Neural progenitor cell (in vitro differentiated cells): ENCODE data around the gene FOXO6. TPM values are rescaled to one million over a fixed set of nuclear protein-coding genes. Genes with fewer than 3 reads are reported as not detected.
"Not testable (repeated sequence)": the region's sequence is repeated elsewhere in the genome, so short reads cannot be mapped to it uniquely, and the experiment has no call there.

Source experiments
- DNase-seq: peaks from one replicate; pipeline ENCODE4 v3.0.0-alpha.2; 2016; ENCODE audit warnings: low spot score
- H2AFZ ChIP-seq: fragments of 200-600 bp; sonication (generic); replicated peaks from 2 replicates; pipeline ENCODE4 v1.6.1; 2016; ENCODE audit warnings: antibody characterized with exemption
- H3F3A ChIP-seq: fragments of 200-600 bp; sonication (generic); 2 replicates; pipeline ENCODE4 v1.6.1; 2016; ENCODE audit warnings: antibody characterized with exemption, low read depth
- H3K27ac ChIP-seq: fragments of 200-600 bp; sonication (generic); 2 replicates; pipeline ENCODE4 v1.5.1; 2016; ENCODE audit warnings: mild to moderate bottlenecking
- H3K27me3 ChIP-seq: fragments of 200-600 bp; sonication (generic); 2 replicates; pipeline ENCODE4 v1.6.1; 2016; ENCODE audit warnings: mild to moderate bottlenecking, moderate library complexity
- H3K36me3 ChIP-seq: fragments of 200-600 bp; sonication (generic); 2 replicates; pipeline ENCODE4 v1.5.1; 2016
- H3K4me1 ChIP-seq: fragments of 200-600 bp; sonication (generic); 2 replicates; pipeline ENCODE4 v1.6.1; 2016; ENCODE audit warnings: mixed run types
- H3K4me2 ChIP-seq: fragments of 200-600 bp; sonication (generic); 2 replicates; pipeline ENCODE4 v1.6.1; 2016
- H3K4me3 ChIP-seq: fragments of 200-600 bp; sonication (generic); 2 replicates; pipeline ENCODE4 v1.5.1; 2016
- H3K79me2 ChIP-seq: fragments of 200-600 bp; sonication (generic); 2 replicates; pipeline ENCODE4 v1.6.1; 2016; ENCODE audit warnings: low read depth
- H3K9ac ChIP-seq: fragments of 200-600 bp; sonication (generic); 2 replicates; pipeline ENCODE4 v1.6.1; 2016
- H3K9me3 ChIP-seq: fragments of 200-600 bp; sonication (generic); 2 replicates; pipeline ENCODE4 v1.5.1; 2016; ENCODE audit warnings: low read depth
- H4K20me1 ChIP-seq: fragments of 200-600 bp; sonication (generic); 2 replicates; pipeline ENCODE4 v1.6.1; 2016; ENCODE audit warnings: low read depth
- H3K27ac Mint-ChIP-seq: 3 replicates; pipeline ENCODE4 v1.8.0; 2021; ENCODE audit warnings: mixed read lengths
- H3K27me3 Mint-ChIP-seq: 2 replicates; pipeline ENCODE4 v1.8.0; 2022; ENCODE audit warnings: low read depth, mild to moderate bottlenecking, inconsistent platforms, moderate library complexity, mixed read lengths; ENCODE audit not compliant: insufficient read depth
- H3K36me3 Mint-ChIP-seq: 3 replicates; pipeline ENCODE4 v1.8.0; 2021; ENCODE audit warnings: mixed read lengths
- H3K4me1 Mint-ChIP-seq: 3 replicates; pipeline ENCODE4 v1.8.0; 2021; ENCODE audit warnings: mixed read lengths
- H3K4me3 Mint-ChIP-seq: 3 replicates; pipeline ENCODE4 v1.8.0; 2021; ENCODE audit warnings: mild to moderate bottlenecking, moderate library complexity, mixed read lengths
- H3K9me3 Mint-ChIP-seq: 3 replicates; pipeline ENCODE4 v1.8.0; 2020; ENCODE audit warnings: mixed read lengths
- EZH2 ChIP-seq: fragments of 200-600 bp; sonication (generic); IDR thresholded peaks from 2 replicates; pipeline ENCODE4 v1.6.1; 2017; ENCODE audit warnings: antibody characterized with exemption, mild to moderate bottlenecking, moderate library complexity
- EZH2phosphoT487 ChIP-seq: fragments of 200-600 bp; sonication (generic); IDR thresholded peaks from 2 replicates; pipeline ENCODE4 v1.6.1; 2017; ENCODE audit warnings: antibody characterized with exemption
- total RNA-seq: library from RNA; depleted of rRNA; stranded (reverse); fragments of >200 nt; gene quantifications from 2 replicates; pipeline ENCODE4 v1.2.3, GENCODE V29; 2015; ENCODE audit warnings: low replicate concordance
- TF ChIP-seq, protein P1 (sequence below): fragments of 200-600 bp; sonication (generic); IDR thresholded peaks from 2 replicates; pipeline ENCODE4 v1.5.1; 2017; ENCODE audit warnings: antibody characterized with exemption, mild to moderate bottlenecking

Gene FOXO6
- total RNA-seq, 1 donor from 2014 or later = not detected

DNA sequence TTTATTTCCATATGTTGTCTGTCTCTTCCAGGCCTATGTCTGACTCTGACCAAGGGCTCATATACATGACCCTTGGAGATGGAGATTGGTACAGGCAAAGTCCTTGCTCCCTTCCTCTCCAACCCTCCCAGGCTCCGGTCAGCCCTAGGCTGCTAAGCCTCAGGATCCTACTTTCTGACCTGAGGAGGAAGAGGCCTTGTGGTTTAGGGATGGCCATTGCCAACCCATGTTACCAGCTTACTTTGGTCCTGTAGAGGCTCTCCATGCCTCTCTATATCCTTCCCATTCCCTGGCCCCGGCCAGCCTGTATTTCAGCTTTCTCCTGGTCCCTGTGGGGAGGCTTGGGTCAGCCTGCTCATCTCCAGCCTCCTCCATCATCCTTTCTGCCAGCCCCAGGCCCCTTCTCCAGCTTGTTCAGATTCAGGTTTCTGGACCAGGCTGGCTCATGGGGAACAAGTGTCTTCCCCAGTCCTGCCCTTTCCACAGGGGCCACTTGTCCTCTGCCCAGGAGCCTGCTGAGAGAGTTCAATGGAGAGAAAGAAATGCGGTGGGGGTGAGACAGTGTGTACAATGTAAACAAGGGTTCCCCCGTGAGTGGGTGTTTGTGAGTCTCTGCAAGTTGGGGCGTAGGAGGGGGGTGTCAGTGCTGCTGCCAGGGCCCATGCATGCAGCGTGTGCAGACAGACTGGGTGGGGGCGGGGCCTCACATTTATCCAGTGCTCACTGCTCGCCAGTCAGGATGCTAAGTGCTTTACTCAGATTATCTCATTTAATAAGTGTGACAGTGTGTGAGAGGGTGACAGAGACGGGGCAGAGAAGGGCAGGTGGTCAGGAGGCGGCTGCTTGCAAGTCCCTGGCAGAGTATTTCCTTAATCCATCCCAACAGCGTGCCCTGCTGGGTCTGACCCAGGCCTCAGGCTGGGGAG lies 31.3 kb upstream of the FOXO6 start:
- Histone ChIP-seq H3K36me3 (no peaks in the 10 kb centered on the region), H2AFZ (no peak overlapping the region), H3K9ac (no peak overlapping the region), H3K27me3 (no peaks in the 10 kb centered on the region), H3F3A (peaks cover 24% of the 10 kb centered on the region), H3K4me1 (peaks cover 15% of the 10 kb centered on the region), H3K4me2 (peak overlapping the region; percentile 30), H3K27ac (no peak overlapping the region), H3K79me2 (no peaks in the 10 kb centered on the region), H4K20me1 (no peaks in the 10 kb centered on the region), H3K9me3 (no peaks in the 10 kb centered on the region), H3K4me3 (no peak overlapping the region)
- TF ChIP-seq EZH2phosphoT487 (no peak), EZH2 (no peak)
- TF ChIP-seq, protein P1, sequence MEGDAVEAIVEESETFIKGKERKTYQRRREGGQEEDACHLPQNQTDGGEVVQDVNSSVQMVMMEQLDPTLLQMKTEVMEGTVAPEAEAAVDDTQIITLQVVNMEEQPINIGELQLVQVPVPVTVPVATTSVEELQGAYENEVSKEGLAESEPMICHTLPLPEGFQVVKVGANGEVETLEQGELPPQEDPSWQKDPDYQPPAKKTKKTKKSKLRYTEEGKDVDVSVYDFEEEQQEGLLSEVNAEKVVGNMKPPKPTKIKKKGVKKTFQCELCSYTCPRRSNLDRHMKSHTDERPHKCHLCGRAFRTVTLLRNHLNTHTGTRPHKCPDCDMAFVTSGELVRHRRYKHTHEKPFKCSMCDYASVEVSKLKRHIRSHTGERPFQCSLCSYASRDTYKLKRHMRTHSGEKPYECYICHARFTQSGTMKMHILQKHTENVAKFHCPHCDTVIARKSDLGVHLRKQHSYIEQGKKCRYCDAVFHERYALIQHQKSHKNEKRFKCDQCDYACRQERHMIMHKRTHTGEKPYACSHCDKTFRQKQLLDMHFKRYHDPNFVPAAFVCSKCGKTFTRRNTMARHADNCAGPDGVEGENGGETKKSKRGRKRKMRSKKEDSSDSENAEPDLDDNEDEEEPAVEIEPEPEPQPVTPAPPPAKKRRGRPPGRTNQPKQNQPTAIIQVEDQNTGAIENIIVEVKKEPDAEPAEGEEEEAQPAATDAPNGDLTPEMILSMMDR = no peak
- Mint-ChIP-seq H3K4me1 (peaks cover 23% of the 10 kb centered on the region), H3K9me3 (no peaks in the 10 kb centered on the region), H3K27ac (peak overlapping the region; percentile 72), H3K36me3 (no peaks in the 10 kb centered on the region), H3K27me3 (no peaks in the 10 kb centered on the region), H3K4me3 (no peak overlapping the region)
- no peak for DNase-seq

GRCh38 chr1:41330588-41331545 lies 30.4 kb upstream of the FOXO6 start:
- Mint-ChIP-seq H3K9me3 (no peaks in the 10 kb centered on the region), H3K27me3 (no peaks in the 10 kb centered on the region), H3K4me1 (peaks cover 23% of the 10 kb centered on the region), H3K36me3 (no peaks in the 10 kb centered on the region), H3K4me3 (no peak overlapping the region), H3K27ac (peak overlapping the region; percentile 19)
- peak; percentile 72 for DNase-seq
- Histone ChIP-seq H3K4me2 (peak overlapping the region; percentile 30), H2AFZ (peak overlapping the region; percentile 73), H3K79me2 (no peaks in the 10 kb centered on the region), H3K9ac (no peak overlapping the region), H3K9me3 (no peaks in the 10 kb centered on the region), H3K27ac (no peak overlapping the region), H3K4me3 (no peak overlapping the region), H3F3A (peaks cover 24% of the 10 kb centered on the region), H3K36me3 (no peaks in the 10 kb centered on the region), H3K4me1 (peaks cover 15% of the 10 kb centered on the region), H3K27me3 (no peaks in the 10 kb centered on the region), H4K20me1 (no peaks in the 10 kb centered on the region)
- TF ChIP-seq, protein P1 = peak; percentile 57
- TF ChIP-seq EZH2 = no peak

DNA sequence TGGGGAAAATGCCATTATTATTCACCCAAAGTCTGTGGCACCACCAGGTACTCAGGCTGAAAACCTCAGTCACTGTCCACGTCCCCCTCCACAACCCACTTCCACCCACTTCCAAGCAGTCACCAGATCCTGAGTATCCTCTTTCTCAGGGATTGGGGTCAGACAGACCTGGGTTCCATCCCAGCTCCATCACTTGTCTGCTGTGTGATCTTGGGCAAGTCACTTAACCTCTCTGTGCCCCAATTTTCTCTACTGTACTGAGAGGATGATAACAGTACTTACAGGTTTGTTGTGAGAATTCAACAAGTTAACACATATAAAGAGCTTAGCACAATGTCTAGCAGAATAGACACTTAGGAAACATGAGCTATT lies 29.7 kb upstream of the FOXO6 start:
- Histone ChIP-seq H3K36me3 (no peaks in the 10 kb centered on the region), H3K9me3 (no peaks in the 10 kb centered on the region), H3K27ac (no peak overlapping the region), H3K79me2 (no peaks in the 10 kb centered on the region), H3K4me2 (peak overlapping the region; percentile 30), H3K4me1 (peaks cover 15% of the 10 kb centered on the region), H3K27me3 (no peaks in the 10 kb centered on the region), H3K4me3 (no peak overlapping the region), H3K9ac (no peak overlapping the region), H2AFZ (peak overlapping the region; percentile 73), H4K20me1 (no peaks in the 10 kb centered on the region), H3F3A (peaks cover 24% of the 10 kb centered on the region)
- Mint-ChIP-seq H3K4me1 (peaks cover 23% of the 10 kb centered on the region), H3K9me3 (no peaks in the 10 kb centered on the region), H3K4me3 (no peak overlapping the region), H3K36me3 (no peaks in the 10 kb centered on the region), H3K27me3 (no peaks in the 10 kb centered on the region), H3K27ac (no peak overlapping the region)
- no peak for DNase-seq
- TF ChIP-seq EZH2 (no peak), EZH2phosphoT487 (no peak)
- TF ChIP-seq, protein P1 = no peak

DNA sequence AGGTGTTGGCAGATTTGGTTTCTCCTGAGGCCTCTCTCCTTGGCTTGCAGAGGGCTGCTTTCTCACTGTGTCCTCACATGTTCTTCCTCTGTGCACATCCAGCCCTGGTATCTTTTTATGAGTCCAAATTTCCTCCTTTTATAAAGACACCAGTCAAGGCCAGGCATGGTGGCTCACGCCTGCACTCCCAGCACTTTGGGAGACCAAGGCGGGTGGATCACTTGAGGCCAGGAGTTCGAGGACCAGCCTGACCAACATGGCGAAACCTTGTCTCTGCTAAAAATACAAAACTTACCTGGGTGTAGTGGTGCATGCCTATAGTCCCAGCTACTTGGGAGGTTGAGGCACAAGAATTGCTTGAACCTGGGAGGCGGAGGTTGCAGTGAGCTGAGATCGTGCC lies 29.1 kb upstream of the FOXO6 start:
- H3K9me3 ChIP-seq, H3K4me2 ChIP-seq, H3K4me3 Mint-ChIP-seq, H3K27me3 ChIP-seq, H3K79me2 ChIP-seq, H3K36me3 Mint-ChIP-seq, H3K9me3 Mint-ChIP-seq, H3K27me3 Mint-ChIP-seq, DNase-seq, H3K9ac ChIP-seq, H4K20me1 ChIP-seq, H3K4me3 ChIP-seq, H3K27ac ChIP-seq, H3K27ac Mint-ChIP-seq, H3K36me3 ChIP-seq, H2AFZ ChIP-seq: not testable (repeated sequence)
- H3F3A ChIP-seq = peaks cover 24% of the 10 kb centered on the region
- H3K4me1 ChIP-seq = peaks cover 15% of the 10 kb centered on the region
- peaks cover 23% of the 10 kb centered on the region for H3K4me1 Mint-ChIP-seq
